Measurements from ENCODE around the gene FLT3LG. TPM values are rescaled to one million over a fixed set of nuclear protein-coding genes. Genes with fewer than 3 reads are reported as not detected.

The FLT3LG gene
- total RNA-seq, result 15.4 and 17.7 TPM in 2 replicates

GRCh38 chr19:49473868-49474541 is at the start of gene FLT3LG:
TSS of gene FLT3LG (plus strand) at chr19:49474215. CDS start at chr19:49474640, 425 bp downstream.
- ATAC-seq (ENCODE audit: low read depth), result peak; percentile 45
- TF ChIP-seq CTCF (IDR thresholded peaks at IDR 0.05), result peak; percentile 52
- Mint-ChIP-seq H3K36me3 (ENCODE audit: low read depth) (peaks cover 6% of the 10 kb centered on the region), H3K4me1 (peaks cover 67% of the 10 kb centered on the region), H3K9me3 (no peaks in the 10 kb centered on the region), H3K27me3 (no peaks in the 10 kb centered on the region), H3K4me3 (peak within 1 kb of the TSS; percentile 92), H3K27ac (peak within 1 kb of the TSS; percentile 91)
- CTCF ChIA-PET, result interaction anchor here (0.7 to 1.9 kb wide), 16 partner anchors 14 to 248 kb away, joined by 3 to 20 read pairs (median 4); partner anchors contain the start of gene ALDH16A1
- peak; percentile 92 for DNase-seq
- POLR2A ChIA-PET, result interaction anchor here (0.5 to 11.0 kb wide), 9 partner anchors 14 to 174 kb away, joined by 3 to 193 read pairs (median 5); partner anchors contain the start of genes ALDH16A1, PIH1D1, RPL13A and RPS11
- intact Hi-C loops (cut with micrococcal nuclease), result loop anchor here (1.0 kb wide), 5 partner anchors 13 to 204 kb away; partner anchors contain the start of genes RPL13A and RPS11

GRCh38 chr19:49425178-49425577 is 48.8 kb upstream of the FLT3LG start, which contains the start of gene GFY:
TSS of gene GFY (plus strand) at chr19:49425388. CDS start at chr19:49426431, 1,043 bp downstream.
- H3K4me3 Mint-ChIP-seq, result no peak within 1 kb of the TSS
- CTCF ChIA-PET, result no interaction called here
- no peak for DNase-seq
- H3K4me1 Mint-ChIP-seq, result peaks cover 65% of the 10 kb centered on the region
- no peak within 1 kb of the TSS for H3K27ac Mint-ChIP-seq
- intact Hi-C loops (cut with micrococcal nuclease), result no loop called here
- POLR2A ChIA-PET, result interaction anchor here (0.7 kb wide), 1 partner anchor 103 kb away, joined by 4 read pairs; the partner anchor contains the start of gene RCN3
- peaks cover 79% of the 10 kb centered on the region for H3K27me3 Mint-ChIP-seq
- H3K36me3 Mint-ChIP-seq (ENCODE audit: low read depth), result no peaks in the 10 kb centered on the region
- ATAC-seq (ENCODE audit: low read depth), result no peak
- no peaks in the 10 kb centered on the region for H3K9me3 Mint-ChIP-seq
- TF ChIP-seq CTCF (IDR thresholded peaks at IDR 0.05), result no peak

- POLR2A ChIA-PET, result interaction anchor here (0.6 to 1.0 kb wide), 2 partner anchors 36 to 99 kb away, joined by 3 read pairs; no protein-coding TSS in a partner anchor
- H3K4me3 Mint-ChIP-seq, result no peak overlapping the region
- no peak for TF ChIP-seq CTCF (IDR thresholded peaks at IDR 0.05)
These were observed 48.0 kb upstream of the FLT3LG start for GRCh38 chr19:49425922-49426592.

GRCh38 chr19:49427339-49427738 is 46.7 kb upstream of the FLT3LG start:
- ATAC-seq (ENCODE audit: low read depth) (no peak), DNase-seq (no peak)
- no peak overlapping the region for H3K27ac Mint-ChIP-seq
- intact Hi-C loops (cut with micrococcal nuclease), result no loop called here
- H3K9me3 Mint-ChIP-seq, result no peaks in the 10 kb centered on the region
- H3K27me3 Mint-ChIP-seq, result peaks cover 75% of the 10 kb centered on the region
- no peaks in the 10 kb centered on the region for H3K36me3 Mint-ChIP-seq (ENCODE audit: low read depth)
- H3K4me1 Mint-ChIP-seq, result peaks cover 53% of the 10 kb centered on the region
- POLR2A ChIA-PET, result interaction anchor here (1.7 kb wide), 1 partner anchor 87 kb away, joined by 6 read pairs; no protein-coding TSS in a partner anchor
- H3K4me3 Mint-ChIP-seq, result peak overlapping the region; percentile 1
- CTCF ChIA-PET, result no interaction called here
- no peak for TF ChIP-seq CTCF (IDR thresholded peaks at IDR 0.05)

More at GRCh38 chr19:49425922-49426592, 48.0 kb upstream of the FLT3LG start:
- Mint-ChIP-seq H3K27me3 (peaks cover 77% of the 10 kb centered on the region), H3K9me3 (no peaks in the 10 kb centered on the region), H3K36me3 (ENCODE audit: low read depth) (no peaks in the 10 kb centered on the region), H3K27ac (no peak overlapping the region), H3K4me1 (peaks cover 61% of the 10 kb centered on the region)
- ATAC-seq (ENCODE audit: low read depth) (no peak), DNase-seq (no peak)
- CTCF ChIA-PET, result interaction anchor here (1.0 kb wide), 1 partner anchor 34 kb away, joined by 3 read pairs; no protein-coding TSS in a partner anchor
- intact Hi-C loops (cut with micrococcal nuclease), result no loop called here

Measured in activated B cell treated with CpG ODN at 0.5 μM for 24 hours (primary cell).